Measurements from ENCODE around the gene SLC7A6.

The SLC7A6 gene

DNA sequence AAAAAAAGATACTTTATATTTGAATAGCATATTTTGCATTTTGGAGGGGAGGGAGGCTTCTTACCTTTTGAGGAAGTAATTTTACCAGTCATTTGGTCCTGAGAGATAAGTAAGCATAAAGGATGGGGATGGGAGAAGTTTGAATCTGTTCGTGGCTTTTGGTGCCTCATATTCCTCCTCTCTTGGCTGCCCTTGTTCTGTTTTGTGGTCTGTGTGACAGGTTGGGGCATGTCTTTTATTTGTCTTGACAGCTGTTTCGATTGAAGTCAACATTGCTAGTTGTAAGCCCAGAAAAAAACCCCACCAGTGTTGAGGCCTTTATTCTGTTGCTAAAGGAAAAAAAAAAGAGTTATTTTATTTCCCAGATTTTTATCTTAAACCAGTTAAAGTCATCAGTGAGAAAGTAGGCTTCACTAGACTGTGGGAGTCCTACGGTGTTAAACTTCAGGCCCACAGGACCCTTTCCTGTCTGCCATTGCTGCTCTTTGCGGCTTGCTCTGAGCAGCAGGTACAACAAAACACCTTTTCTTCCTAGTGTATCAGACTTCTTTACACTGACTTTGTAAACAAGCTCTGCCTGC lies 11.4 kb downstream of the SLC7A6 start:
- Histone ChIP-seq H3K79me2 (ENCODE audit: insufficient read depth, low read length) (peaks cover 63% of the 10 kb centered on the region), H3K9me2 (replicated peaks; ENCODE audit: low read depth, low read length) (no peaks in the 10 kb centered on the region), H3F3A (ENCODE audit: low read depth) (0 out of 2 replicates have a peak, but pooled peaks cover 2% of the 10 kb centered on the region), H3K4me2 (ENCODE audit: low read depth, low read length, poor library complexity, severe bottlenecking) (peak overlapping the region; percentile 41), H3K9me3 (ENCODE audit: insufficient read depth, low read depth, low read length) (no peaks in the 10 kb centered on the region), H2AFZ (ENCODE audit: low read length) (no peak overlapping the region), H3K27me3 (ENCODE audit: insufficient read depth, low read length, poor library complexity, severe bottlenecking) (no peaks in the 10 kb centered on the region), H3K4me3 (ENCODE audit: low read length, poor library complexity, severe bottlenecking) (peak overlapping the region; percentile 15), H3K36me3 (ENCODE audit: insufficient read depth, low read length) (peaks cover 15% of the 10 kb centered on the region; the same call in 1 of the 2 replicates), H4K20me1 (ENCODE audit: insufficient read depth, low read length, poor library complexity, severe bottlenecking) (peaks cover 3% of the 10 kb centered on the region), H3K4me1 (ENCODE audit: insufficient read depth, low read length, poor library complexity, severe bottlenecking) (peaks cover 38% of the 10 kb centered on the region), H3K9ac (ENCODE audit: low read depth, low read length, poor library complexity, severe bottlenecking) (peak overlapping the region; percentile 68)
- TF ChIP-seq, protein P1, sequence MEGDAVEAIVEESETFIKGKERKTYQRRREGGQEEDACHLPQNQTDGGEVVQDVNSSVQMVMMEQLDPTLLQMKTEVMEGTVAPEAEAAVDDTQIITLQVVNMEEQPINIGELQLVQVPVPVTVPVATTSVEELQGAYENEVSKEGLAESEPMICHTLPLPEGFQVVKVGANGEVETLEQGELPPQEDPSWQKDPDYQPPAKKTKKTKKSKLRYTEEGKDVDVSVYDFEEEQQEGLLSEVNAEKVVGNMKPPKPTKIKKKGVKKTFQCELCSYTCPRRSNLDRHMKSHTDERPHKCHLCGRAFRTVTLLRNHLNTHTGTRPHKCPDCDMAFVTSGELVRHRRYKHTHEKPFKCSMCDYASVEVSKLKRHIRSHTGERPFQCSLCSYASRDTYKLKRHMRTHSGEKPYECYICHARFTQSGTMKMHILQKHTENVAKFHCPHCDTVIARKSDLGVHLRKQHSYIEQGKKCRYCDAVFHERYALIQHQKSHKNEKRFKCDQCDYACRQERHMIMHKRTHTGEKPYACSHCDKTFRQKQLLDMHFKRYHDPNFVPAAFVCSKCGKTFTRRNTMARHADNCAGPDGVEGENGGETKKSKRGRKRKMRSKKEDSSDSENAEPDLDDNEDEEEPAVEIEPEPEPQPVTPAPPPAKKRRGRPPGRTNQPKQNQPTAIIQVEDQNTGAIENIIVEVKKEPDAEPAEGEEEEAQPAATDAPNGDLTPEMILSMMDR (conservative IDR thresholded peaks at IDR 0.05; ENCODE audit: low read length) = no peak
- no peak for TF ChIP-seq EZH2phosphoT487 (IDR thresholded peaks at IDR 0.05; ENCODE audit: borderline replicate concordance)

DNA sequence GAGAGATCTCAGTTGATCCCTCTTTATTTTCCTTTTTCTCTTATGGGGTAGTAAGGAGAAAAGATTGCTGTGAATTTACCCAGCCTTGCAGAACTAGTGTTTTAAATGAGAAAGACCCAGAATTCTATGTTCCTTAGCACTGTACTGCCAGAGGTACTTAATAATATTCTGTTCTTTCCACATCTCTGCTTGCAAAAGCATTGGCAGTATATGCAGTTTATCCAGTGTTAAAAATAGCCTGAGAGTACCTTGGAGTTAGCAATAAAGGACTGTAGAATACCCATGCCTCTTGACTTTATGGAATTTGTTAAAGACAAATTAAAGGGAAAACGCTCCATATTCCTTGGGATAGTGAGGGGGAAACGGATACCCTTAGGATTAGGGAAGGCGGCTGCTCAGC lies 11.9 kb downstream of the SLC7A6 start:
- H3K36me3 ChIP-seq (ENCODE audit: insufficient read depth, low read length) = peaks cover 15% of the 10 kb centered on the region; the same call in 1 of the 2 replicates
- H3K9me3 ChIP-seq (ENCODE audit: insufficient read depth, low read depth, low read length) = no peaks in the 10 kb centered on the region
- no peaks in the 10 kb centered on the region for H3K9me2 ChIP-seq (replicated peaks; ENCODE audit: low read depth, low read length)
- H3F3A ChIP-seq (ENCODE audit: low read depth) = 0 out of 2 replicates have a peak, but pooled peaks cover 2% of the 10 kb centered on the region
- no peak overlapping the region for H2AFZ ChIP-seq (ENCODE audit: low read length)
- peak overlapping the region; percentile 15 for H3K4me3 ChIP-seq (ENCODE audit: low read length, poor library complexity, severe bottlenecking)
- no peaks in the 10 kb centered on the region for H3K27me3 ChIP-seq (ENCODE audit: insufficient read depth, low read length, poor library complexity, severe bottlenecking)
- H3K79me2 ChIP-seq (ENCODE audit: insufficient read depth, low read length) = peaks cover 62% of the 10 kb centered on the region
- peak overlapping the region; percentile 41 for H3K4me2 ChIP-seq (ENCODE audit: low read depth, low read length, poor library complexity, severe bottlenecking)
- peak overlapping the region; percentile 68 for H3K9ac ChIP-seq (ENCODE audit: low read depth, low read length, poor library complexity, severe bottlenecking)
- peaks cover 40% of the 10 kb centered on the region for H3K4me1 ChIP-seq (ENCODE audit: insufficient read depth, low read length, poor library complexity, severe bottlenecking)
- TF ChIP-seq, protein P1 (conservative IDR thresholded peaks at IDR 0.05; ENCODE audit: low read length) = no peak
- no peak for TF ChIP-seq EZH2phosphoT487 (IDR thresholded peaks at IDR 0.05; ENCODE audit: borderline replicate concordance)
- H4K20me1 ChIP-seq (ENCODE audit: insufficient read depth, low read length, poor library complexity, severe bottlenecking) = peaks cover 3% of the 10 kb centered on the region

DNA sequence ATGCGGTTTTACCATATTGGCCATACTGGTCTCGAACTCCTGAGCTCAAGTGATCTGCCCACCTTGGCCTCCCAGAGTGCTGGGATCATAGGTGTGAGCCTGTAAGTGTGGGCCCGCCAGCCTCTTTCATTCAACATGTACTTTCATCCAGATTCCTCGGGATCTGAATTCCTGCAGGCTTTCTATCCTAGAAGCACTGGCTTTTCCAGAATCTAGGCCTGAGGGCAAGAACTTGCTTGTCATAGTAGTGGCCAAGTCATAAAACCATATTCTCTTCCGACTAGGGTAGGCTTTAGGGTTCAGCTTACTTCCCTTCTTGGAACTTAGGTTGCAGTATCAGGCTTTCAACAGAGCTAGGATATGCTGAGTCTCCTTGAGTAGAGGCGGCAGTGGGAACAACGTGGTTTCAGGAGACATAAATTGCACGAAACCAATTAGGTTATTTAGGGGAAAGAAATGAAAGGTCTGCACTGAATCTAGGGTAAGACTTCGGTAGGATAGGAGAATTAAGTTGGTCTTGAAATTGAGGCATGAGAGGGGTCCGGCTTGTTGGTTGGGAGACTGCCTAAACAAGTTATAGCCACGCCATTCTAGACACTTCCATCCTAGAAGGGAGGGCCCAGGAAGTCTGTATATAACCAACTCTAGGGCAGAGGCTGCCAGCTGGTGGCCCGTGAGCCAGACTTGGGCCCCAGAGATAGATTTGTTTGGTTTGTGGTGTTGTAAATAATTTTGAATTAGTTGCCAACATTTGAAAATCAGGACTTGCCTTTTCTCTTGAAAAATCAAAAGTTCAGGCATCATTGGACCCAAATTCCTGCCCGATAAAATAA lies 15.6 kb downstream of the SLC7A6 start:
- Histone ChIP-seq H3K9me3 (ENCODE audit: insufficient read depth, low read depth, low read length) (no peaks in the 10 kb centered on the region), H3K9me2 (replicated peaks; ENCODE audit: low read depth, low read length) (no peaks in the 10 kb centered on the region), H3K4me2 (ENCODE audit: low read depth, low read length, poor library complexity, severe bottlenecking) (no peak overlapping the region), H3K9ac (ENCODE audit: low read depth, low read length, poor library complexity, severe bottlenecking) (no peak overlapping the region), H3K4me3 (ENCODE audit: low read length, poor library complexity, severe bottlenecking) (no peak overlapping the region), H4K20me1 (ENCODE audit: insufficient read depth, low read length, poor library complexity, severe bottlenecking) (peaks cover 3% of the 10 kb centered on the region), H3K27me3 (ENCODE audit: insufficient read depth, low read length, poor library complexity, severe bottlenecking) (no peaks in the 10 kb centered on the region), H3K79me2 (ENCODE audit: insufficient read depth, low read length) (peaks cover 44% of the 10 kb centered on the region), H3K36me3 (ENCODE audit: insufficient read depth, low read length) (peaks cover 9% of the 10 kb centered on the region; the same call in 1 of the 2 replicates), H3F3A (ENCODE audit: low read depth) (peaks cover 8% of the 10 kb centered on the region; the same call in 1 of the 2 replicates), H2AFZ (ENCODE audit: low read length) (no peak overlapping the region), H3K4me1 (ENCODE audit: insufficient read depth, low read length, poor library complexity, severe bottlenecking) (peaks cover 37% of the 10 kb centered on the region)
- TF ChIP-seq, protein P1 (conservative IDR thresholded peaks at IDR 0.05; ENCODE audit: low read length) = no peak
- no peak for TF ChIP-seq EZH2phosphoT487 (IDR thresholded peaks at IDR 0.05; ENCODE audit: borderline replicate concordance)
